PFSK-1 (cell line): ENCODE results near the gene RUSC1.

Experiments
- POLR2AphosphoS5 ChIP-seq: IDR thresholded peaks from 2 replicates; pipeline ENCODE4 v1.6.1; 2012; ENCODE audit warnings: low read depth, mild to moderate bottlenecking, control low read depth, low read length, moderate library complexity
- TAF1 ChIP-seq: IDR thresholded peaks from 2 replicates; pipeline ENCODE4 v1.6.1; 2012; ENCODE audit warnings: low read length, control low read depth, borderline replicate concordance; ENCODE audit not compliant: insufficient read depth

DNA sequence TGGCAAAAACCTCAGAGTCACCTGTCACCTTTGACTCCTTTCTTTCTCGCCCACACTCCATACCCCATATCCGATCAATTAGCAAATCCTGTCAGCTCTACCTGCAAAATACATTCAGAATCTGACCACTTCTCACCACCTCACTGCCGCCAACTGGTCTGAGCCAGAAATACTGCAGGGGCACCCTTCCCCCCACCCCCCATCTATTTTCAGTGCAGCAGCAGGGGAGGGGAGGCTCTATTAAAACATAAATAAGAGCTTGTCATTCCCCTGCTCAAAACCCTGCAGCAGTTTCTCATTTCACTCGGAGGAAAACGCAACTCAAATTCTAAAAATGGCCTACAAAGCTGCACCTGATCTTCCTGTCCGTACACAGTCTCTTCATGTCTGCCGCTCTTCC lies 23.3 kb upstream of the RUSC1 start:
- no peak for TF ChIP-seq POLR2AphosphoS5
- TF ChIP-seq TAF1 = no peak
